ENCODE results near the gene LIN37. TPM values are rescaled to one million over a fixed set of nuclear protein-coding genes. Genes with fewer than 3 reads are reported as not detected.
"Not testable (repeated sequence)": the region's sequence is repeated elsewhere in the genome, so short reads cannot be mapped to it uniquely, and the experiment has no call there.

LIN37 gene
- total RNA-seq, 2 donors from 2014 or later = 8.9 to 13.6 TPM

DNA sequence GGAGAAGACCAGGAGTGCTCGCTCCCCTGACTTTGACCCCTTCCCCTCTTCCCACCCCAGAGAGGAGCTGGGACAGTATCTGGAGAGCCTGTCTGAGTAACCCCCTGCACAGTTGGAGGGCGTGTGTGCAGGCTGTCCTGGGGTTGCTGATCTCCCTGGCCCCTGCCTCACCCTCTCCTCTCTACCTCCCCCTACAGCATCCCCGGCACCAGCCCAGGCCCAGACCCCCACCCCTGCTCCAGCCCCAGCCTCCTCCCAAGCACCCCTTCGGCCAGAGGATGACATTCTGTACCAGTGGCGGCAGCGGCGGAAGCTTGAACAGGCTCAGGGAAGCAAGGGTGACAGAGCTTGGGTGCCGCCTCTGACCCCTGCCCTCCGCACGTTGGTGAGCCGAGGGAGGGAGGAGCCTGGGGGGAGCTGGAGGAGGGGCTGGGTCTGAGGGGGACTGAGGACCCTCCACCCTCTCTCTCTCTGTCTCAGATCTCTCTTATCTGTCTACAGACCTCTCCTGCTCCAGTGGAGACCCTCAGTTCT lies 18.3 kb downstream of the LIN37 start:
- no peak for DNase-seq (ENCODE audit: low spot score)
- no peak overlapping the region for H3K27ac ChIP-seq
- no peak overlapping the region for H3K4me3 ChIP-seq
- TF ChIP-seq, protein P1, sequence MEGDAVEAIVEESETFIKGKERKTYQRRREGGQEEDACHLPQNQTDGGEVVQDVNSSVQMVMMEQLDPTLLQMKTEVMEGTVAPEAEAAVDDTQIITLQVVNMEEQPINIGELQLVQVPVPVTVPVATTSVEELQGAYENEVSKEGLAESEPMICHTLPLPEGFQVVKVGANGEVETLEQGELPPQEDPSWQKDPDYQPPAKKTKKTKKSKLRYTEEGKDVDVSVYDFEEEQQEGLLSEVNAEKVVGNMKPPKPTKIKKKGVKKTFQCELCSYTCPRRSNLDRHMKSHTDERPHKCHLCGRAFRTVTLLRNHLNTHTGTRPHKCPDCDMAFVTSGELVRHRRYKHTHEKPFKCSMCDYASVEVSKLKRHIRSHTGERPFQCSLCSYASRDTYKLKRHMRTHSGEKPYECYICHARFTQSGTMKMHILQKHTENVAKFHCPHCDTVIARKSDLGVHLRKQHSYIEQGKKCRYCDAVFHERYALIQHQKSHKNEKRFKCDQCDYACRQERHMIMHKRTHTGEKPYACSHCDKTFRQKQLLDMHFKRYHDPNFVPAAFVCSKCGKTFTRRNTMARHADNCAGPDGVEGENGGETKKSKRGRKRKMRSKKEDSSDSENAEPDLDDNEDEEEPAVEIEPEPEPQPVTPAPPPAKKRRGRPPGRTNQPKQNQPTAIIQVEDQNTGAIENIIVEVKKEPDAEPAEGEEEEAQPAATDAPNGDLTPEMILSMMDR (IDR thresholded peaks at IDR 0.05) = no peak
- no peaks in the 10 kb centered on the region for H3K9me3 ChIP-seq
- H3K36me3 ChIP-seq = peaks cover 29% of the 10 kb centered on the region
- H3K4me1 ChIP-seq = peaks cover 0 to 6% of the 10 kb centered on the region in 2 donors
- no peaks in the 10 kb centered on the region for H3K27me3 ChIP-seq

DNA sequence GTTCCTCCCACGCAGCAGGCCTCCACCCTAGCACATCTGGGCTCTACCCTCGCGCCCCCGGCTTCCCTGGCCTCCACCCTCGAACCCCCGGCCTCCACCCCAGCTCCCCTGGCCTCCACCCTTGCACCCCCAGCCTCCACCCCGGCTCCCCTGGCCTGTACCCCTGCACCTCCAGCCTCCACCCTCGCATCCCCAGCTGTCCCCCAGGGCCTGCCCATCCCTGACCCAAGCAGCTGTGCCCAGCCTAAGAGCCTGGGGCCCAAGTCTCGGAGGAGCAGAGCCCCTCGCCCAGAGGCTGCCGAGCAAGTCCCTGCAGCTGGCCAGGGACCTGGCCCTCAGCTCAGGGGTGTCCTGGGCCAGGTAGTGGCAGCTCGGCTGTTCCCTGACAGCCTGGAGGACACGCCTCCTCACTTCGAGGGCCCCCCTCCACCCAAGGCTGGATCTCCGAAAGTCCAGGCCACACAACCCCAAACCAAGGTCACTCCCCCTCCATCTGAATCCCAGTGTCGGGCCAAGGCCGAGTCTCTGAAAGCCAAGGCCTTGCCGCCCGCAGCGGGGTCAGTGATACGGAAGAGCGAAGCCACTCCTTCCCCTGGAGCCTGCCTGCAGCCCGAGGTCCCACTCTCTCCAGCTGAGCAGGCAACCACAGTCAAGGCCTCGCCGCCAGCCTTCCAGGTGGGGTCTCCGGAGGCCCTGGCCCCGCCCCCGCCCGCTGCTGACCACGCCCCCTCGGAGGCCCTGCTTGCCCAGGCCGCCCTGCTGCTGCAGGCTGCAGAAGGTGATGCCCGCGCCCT lies 19.1 kb downstream of the LIN37 start:
- no peak for DNase-seq (ENCODE audit: low spot score)
- no peak overlapping the region for H3K27ac ChIP-seq

DNA sequence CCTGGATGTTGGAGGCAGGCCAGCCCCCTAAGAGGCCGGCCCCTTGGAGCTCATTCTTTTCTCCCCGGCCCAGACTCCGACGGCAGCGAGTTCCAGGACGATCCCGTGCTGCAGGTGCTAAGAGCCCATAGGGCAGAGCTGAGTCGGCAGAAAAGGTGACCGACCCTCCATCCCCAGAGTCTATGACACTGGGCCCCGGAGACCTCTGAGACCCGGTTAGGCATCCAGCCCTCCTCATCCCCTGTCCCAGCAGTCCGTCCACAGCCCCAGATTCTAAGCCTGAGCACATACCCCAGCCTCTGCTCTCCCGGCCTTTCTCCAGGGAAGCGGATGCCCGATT lies 19.7 kb downstream of the LIN37 start:
- TF ChIP-seq, protein P1 (IDR thresholded peaks at IDR 0.05) = no peak
- H3K36me3 ChIP-seq = peaks cover 15% of the 10 kb centered on the region
- H3K9me3 ChIP-seq = no peaks in the 10 kb centered on the region
- no peak overlapping the region for H3K27ac ChIP-seq
- DNase-seq (ENCODE audit: low spot score) = no peak
- H3K27me3 ChIP-seq = no peaks in the 10 kb centered on the region
- H3K4me1 ChIP-seq = peaks cover 0 to 6% of the 10 kb centered on the region in 2 donors
- no peak overlapping the region for H3K4me3 ChIP-seq

More for the DNA sequence above, 19.1 kb downstream of the LIN37 start:
- no peaks in the 10 kb centered on the region for H3K9me3 ChIP-seq
- H3K27me3 ChIP-seq = no peaks in the 10 kb centered on the region
- peaks cover 20% of the 10 kb centered on the region for H3K36me3 ChIP-seq
- no peak overlapping the region for H3K4me3 ChIP-seq
- TF ChIP-seq, protein P1 (IDR thresholded peaks at IDR 0.05) = no peak
- H3K4me1 ChIP-seq = peaks cover 0 to 6% of the 10 kb centered on the region in 2 donors

GRCh38 chr19:35772362-35772761 lies 24.0 kb downstream of the LIN37 start:
- peaks cover 0 to 21% of the 10 kb centered on the region in 2 donors for H3K4me1 ChIP-seq
- not testable (repeated sequence) for H3K9me3 ChIP-seq; H3K27me3 ChIP-seq; H3K36me3 ChIP-seq; H3K27ac ChIP-seq; H3K4me3 ChIP-seq; DNase-seq (ENCODE audit: low spot score)

DNA sequence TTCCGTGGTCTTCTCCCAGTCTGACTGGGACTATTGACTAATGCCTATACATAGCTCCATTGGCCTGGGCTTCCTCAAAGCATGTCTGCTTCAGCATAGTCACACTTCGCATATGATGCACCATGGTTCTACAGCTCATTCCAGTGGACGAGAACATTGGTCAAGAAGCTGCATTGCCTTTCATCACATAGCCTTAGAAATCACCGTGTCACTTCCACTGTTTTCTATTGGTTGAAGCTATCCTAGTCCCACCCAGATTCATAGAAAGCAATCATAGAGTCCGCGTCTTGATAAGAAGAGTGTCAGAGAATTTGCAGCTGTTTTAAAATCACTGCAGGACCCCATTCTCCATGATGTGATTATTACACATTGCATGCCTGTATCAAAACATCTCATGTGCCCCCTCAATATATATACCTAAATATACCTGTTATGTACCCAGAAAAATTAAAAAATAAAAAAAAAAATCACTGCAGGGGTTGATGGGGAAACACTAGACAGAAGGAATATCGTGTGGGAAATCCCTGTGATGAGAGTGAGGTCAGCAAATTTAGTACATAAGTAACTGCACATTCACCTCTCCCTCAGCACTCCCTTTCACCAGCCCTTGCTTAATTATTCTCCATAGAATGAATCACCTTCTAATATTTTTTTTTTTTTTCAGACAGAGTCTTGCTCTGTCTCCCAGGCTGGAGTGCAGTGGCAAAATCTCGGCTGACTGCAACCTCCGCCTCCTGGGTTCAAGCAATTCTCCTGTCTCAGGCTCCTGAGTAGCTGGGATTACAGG lies 24.8 kb downstream of the LIN37 start:
- no peak for DNase-seq (ENCODE audit: low spot score)
- Histone ChIP-seq H3K36me3 (no peaks in the 10 kb centered on the region), H3K27ac (no peak overlapping the region), H3K9me3 (no peaks in the 10 kb centered on the region), H3K4me1 (peaks cover 0 to 16% of the 10 kb centered on the region in 2 donors), H3K4me3 (no peak overlapping the region), H3K27me3 (no peaks in the 10 kb centered on the region)
- TF ChIP-seq, protein P1 (IDR thresholded peaks at IDR 0.05) = no peak

Measured in right atrium auricular region (tissue), 2 donors.